Kidney tubule cell (primary cell): ENCODE measurements around the gene LOC128125822.

Experiments used
- DNase-seq: peaks from one replicate; pipeline ENCODE4 v3.0.0-alpha.2; 2018; ENCODE audit warnings: low spot score

The LOC128125822 gene

GRCh38 chr6:63556369-63556768 is 15.9 kb upstream of the LOC128125822 start:
- DNase-seq = no peak

GRCh38 chr6:63558278-63558677 is 14.0 kb upstream of the LOC128125822 start:
- no peak for DNase-seq

GRCh38 chr6:63560801-63561287 is 11.4 kb upstream of the LOC128125822 start:
- DNase-seq = peak; percentile 38

- DNase-seq = no peak
These were observed 11.0 kb upstream of the LOC128125822 start for GRCh38 chr6:63561288-63561687.

DNA sequence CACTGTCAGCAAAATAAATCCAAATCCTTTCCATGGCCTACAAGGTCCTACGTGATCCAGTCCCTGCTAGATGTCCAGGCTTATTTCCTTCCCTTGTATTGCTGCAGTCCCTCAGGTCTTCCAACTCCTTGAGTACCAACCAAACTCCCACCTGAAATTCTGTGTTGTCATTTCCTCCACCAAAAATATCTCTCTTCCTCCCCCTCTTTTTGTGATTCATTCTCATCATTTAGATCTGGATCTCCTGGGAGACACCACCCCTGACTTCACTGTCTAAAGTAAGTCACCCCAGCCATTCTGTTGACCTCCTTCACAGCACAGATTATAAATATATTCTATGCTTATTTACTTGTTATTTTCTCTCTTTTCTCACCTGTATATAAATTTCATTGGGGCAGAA is 9.0 kb upstream of the LOC128125822 start:
- no peak for DNase-seq

DNA sequence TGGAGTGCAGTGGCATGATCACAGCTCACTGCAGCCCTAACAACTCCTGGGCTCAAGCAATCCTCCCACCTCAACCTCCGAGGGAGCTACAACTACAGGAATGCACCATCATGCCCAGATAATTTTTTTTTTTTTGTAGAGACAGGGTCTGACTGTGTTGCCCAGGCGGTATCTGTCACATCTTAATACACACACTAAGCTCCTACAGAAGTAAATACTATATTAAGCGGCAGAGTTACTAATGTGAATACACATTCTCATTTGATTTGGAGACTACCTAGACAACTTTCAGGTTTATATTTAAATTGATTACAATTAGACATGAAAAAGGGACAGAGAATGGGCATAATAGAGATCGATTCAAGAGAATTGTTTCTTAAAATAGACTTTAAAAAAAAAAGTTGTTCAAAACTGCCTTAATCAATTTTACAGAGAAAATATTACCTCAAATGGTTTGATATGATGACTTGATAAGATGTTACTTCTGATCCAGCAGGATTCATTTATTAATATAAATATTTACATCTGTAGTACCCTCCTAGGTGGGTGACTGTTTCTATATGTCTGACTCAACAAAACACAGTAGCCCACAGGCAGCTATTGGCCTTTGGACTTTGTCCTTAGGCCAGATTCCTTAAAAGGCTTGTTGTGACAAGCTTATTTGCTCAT is 7.1 kb upstream of the LOC128125822 start:
- DNase-seq = peak; percentile 28

DNA sequence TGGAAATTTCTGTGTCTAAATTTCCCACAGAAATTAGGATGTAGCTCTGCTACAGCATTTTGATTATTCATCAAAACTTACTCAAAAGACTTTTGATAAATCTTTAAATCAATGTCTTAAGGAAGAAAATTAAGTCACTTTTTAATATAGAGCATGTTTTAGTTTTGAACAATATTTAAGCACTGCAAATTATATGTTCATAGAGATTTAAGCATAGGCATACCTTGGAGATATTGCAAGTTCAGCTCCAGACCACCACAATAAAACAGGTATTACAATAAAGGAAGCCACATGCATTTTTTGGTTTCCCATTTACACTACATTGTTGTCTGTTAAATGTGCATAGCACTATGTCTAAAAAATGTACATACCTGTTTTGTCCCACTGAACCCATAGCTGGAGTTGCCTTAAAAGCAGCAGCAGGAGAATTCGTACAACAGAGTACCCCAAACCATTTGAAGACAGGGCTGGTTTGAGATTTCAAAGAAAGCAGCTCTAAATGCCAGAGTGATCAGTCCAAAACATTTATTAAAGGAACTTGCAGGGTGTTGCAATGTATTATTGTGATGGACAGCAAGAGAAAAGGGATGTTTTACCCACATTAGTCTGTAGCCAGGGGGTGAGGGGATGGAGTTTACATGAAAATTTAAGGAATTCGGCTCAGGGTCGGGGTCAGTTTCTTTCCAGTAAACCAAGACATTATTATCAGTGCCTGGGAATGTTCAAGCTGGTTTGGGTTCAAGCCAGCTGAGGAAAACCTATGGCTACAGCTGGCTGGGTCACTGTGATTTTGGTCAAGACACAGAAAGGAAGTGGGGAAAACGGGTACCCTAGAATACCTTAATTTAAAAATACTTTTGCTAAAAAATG is 6.3 kb upstream of the LOC128125822 start:
- peak; percentile 17 for DNase-seq

GRCh38 chr6:63567966-63568365 is 4.3 kb upstream of the LOC128125822 start:
- DNase-seq = peak; percentile 56

GRCh38 chr6:63571361-63572043 is 778 bp upstream of the LOC128125822 start:
- peak; percentile 93 for DNase-seq

DNA sequence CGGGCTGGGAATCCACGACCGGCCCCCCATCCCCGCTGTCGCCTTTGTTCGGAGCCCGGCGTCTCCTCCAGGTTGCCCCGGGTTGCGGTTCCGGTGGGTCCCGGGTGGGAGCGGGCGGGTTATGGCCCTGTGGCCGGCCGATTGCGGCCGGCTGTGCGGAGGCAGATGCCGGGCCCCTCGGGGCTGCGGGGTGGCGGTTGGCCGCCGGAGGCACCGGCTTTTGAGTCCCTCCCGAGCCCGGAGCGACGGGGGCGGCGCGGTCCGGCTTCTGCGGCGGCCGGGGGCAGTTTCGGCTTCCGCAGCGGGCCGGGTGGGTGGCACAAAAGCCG is 431 bp downstream of the LOC128125822 start:
- DNase-seq = no peak

DNA sequence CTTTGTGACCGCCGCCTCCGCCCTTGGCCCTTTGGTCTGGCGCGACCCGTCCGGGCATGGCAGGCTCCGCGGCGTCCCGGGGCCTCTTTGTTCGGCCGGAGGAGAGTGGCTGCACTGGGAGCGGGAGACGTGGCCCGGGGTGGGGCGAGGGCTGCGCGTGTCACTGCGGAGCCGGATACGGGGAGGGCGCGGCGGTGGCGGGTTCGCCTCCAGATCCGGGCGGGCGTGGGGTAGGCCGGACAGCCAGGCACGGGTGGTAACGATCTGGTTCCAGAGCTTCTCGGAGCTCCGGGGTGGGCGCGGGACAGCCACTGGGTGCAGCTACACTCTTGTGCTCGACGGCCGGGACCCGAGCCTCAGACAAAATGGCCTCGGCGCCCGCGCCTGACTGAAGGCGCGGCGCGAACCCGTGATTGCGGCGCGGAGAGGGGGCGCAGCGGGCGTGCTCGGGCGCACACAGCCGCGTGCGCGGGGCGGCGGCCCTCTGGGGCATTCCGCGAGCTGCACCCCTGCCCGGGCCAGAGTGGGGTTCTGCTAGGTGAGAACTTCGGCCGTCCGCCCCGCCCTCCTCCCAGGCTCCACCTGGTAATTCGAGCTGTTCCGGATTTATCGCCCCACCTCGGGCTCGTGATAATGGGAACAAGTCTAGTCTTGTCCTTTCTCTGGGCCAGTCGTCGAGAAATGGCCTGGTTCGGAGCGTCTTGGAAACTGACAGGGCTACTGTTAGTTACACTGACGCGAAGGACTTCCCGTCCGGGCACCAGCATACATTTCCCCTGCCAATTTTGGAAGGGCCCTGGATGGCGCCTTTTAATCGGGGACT is 1.0 kb downstream of the LOC128125822 start:
- DNase-seq = peak; percentile 88

DNA sequence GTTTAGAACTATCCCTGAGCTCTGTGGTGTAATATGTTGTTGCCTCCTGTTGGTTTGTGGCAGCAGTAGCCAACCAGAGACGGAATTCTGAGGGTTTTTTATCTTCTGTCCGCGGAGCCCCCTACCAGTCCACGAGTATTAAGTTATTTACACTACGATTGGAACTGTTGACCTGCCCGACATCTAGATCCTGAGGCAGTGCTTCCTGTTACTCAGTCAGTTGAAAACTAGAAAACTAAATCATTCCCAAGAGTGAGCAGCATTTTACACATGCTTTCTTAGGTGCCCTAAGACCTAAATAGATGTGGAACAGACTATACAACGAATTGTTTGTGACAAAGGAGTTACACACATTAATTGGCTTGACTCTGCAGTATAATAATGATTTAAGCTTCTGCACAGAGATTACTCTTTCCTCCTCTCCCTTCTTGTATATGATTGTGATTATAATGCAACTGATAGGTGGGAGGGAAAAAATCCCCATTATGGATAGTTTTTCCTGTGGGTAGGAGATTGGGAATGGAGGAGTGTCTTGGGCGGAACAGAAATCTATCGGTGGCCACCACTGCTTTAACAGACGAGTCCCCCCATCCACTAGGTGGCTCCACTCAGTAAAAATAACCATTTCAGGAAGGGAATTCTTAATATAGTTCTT is 1.7 kb downstream of the LOC128125822 start:
- peak; percentile 74 for DNase-seq

DNA sequence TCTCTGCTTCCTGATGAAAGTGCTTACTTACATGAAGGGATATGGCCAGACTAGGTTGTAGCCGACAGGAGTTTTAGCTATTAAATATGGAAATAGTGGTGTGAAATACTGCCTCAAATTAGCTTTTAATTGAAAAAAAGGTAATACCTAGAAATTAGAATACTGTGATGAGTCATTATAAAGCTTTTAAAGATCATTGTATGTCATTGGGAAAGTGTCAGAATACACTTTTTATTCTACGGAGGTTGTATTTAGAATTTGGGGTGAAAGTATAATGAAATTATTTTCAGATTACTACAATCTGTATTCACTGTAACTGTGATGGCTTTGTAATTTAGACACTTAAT is 2.2 kb downstream of the LOC128125822 start:
- no peak for DNase-seq

GRCh38 chr6:63576147-63576772 is 4.0 kb downstream of the LOC128125822 start:
- DNase-seq = no peak

GRCh38 chr6:63576985-63577712 is 4.9 kb downstream of the LOC128125822 start:
- no peak for DNase-seq

DNA sequence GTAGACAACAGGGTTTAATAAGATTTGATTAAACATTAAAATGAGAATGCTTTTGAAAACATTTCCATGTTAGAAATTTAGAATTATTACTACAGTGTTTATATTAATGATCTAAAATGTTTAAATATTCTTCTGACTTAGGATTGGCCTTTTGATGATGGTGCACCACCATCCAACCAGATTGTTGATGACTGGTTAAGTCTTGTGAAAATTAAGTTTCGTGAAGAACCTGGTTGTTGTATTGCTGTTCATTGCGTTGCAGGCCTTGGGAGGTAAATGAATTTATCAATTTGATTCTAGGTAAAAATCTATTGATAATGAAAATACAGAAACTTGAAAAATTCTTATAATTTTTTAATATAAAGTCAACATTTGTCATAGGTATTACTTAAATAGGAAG is 6.5 kb downstream of the LOC128125822 start:
- no peak for DNase-seq

- no peak for DNase-seq
These were observed 7.8 kb downstream of the LOC128125822 start for GRCh38 chr6:63579937-63580703.

- no peak for DNase-seq
These were observed 8.4 kb downstream of the LOC128125822 start for GRCh38 chr6:63580704-63580961.

DNA sequence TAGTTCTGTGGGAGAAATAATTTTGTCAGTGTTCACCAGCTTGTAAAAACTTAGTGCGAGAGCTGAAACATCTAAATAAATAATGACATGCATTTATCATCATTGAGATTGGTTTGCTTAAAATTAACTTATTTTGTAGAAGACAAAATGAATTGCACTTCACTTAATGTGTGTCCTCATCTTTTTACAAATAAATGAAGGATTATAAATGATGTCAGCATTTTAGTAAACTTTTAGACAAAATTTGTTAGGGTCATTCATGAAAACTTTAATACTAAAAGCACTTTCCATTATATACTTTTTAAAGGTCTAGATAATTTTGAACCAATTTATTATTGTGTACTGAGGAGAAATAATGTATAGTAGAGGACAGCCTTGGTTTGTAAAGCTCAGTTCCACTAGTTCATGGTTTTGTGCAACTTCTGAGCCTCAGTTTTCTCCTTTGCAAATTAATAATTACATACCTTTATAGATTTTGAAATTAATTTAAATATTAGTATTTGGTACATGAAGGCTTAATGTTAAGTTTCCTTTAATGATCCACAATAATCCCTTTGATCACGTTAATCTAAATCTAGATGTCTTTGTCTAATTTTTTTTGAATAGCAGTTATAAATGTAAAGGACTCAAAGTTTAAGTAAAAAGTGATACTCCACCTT is 9.2 kb downstream of the LOC128125822 start:
- no peak for DNase-seq
